NCI-H82 treated with DMSO at 0.1 percent for 48 hours (cell line): ENCODE data around the gene TIMM9.
"Not testable (repeated sequence)": the region's sequence is repeated elsewhere in the genome, so short reads cannot be mapped to it uniquely, and the experiment has no call there.

Experiments
- DNase-seq: peaks from one replicate; lab custom pipeline; 2025; ENCODE audit not compliant: unreplicated experiment; lab: John Stamatoyannopoulos, UW

Gene TIMM9, protein sequence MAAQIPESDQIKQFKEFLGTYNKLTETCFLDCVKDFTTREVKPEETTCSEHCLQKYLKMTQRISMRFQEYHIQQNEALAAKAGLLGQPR

DNA sequence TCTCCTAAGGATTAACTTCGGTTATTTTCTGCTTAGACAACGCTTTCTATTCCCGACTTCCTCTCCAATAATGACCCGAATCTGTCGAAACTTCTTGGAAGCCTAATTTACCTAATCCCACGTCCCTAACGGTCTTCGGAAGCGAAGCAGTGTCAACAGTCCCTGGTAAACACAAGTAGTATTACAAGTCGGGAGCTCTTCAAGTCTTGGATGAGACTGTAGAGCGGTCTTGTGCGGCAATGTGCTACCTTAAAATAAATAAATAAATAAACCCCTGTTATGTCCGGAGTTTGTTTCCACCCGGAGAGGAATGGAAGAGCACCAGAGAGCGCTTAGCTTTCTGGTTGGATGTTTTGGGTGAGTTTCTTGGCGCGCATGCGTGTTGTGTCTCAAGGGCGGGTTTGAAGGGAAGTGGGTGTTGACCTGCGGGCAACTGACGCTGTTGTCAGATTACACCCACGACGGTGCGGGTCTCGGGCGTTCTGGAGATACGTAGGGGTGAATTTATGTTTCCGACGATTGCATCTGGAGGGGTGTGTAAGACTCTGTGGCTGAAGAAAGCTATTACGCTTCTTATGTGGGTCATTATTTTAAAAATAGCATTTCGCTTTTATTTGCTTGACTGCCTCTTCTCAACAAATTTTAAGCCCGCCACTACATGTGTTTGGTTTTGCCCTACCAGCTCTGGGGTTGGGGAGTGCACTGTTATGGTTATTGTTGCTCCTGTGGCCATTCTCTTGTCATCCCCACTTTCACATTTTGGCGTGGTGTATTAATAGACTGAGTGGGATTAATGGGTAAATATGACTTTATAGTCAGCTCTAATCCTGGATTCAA lies at the start of gene TIMM9, which contains the start of gene KIAA0586:
TSS of gene TIMM9 (minus strand) at position 251 of the 837 bp plus-strand sequence. CDS start 15,586 bp downstream, outside the sequence.
TSS of gene KIAA0586 (plus strand) at position 439 of the 837 bp plus-strand sequence. CDS start 546 bp downstream, outside the sequence.
- peak; percentile 88 for DNase-seq

DNA sequence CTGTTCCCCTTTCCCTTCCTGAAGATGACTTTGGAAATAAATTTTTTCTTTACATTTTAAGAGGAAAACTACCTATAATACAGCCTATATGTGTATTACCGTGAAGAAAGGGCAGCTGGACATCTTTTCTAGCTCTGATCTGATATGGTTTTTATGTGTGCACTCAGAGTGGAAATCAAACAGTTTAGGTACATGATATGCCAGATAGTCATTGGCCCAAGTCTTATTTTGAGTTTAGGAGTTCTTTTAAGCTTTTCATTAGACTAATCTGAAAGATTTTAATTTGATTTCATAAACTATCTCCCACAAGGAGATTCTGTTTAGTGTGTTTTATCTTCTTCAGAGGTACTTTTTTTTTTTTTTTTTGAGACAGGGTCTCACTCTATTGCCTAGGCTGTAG lies 49.0 kb upstream of the TIMM9 start:
- DNase-seq: no peak

DNA sequence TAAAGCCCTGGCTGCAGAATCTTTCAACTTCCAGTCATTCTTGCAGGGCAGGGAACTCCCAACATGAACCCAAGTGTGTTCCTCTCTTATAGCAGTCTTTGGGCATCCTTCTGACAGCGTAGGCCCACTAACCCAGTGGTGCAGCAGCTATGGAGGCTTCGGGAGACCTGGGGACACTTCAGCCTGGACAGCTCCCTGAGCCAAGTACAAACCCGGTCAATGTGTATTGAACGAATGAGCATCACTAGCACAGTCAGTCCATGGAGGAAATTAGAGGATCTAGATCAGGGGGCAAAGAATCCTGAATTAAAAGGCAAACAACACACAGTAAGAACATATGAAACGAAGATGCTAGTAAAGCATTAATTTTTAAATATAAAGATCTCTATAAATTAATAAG lies 42.0 kb upstream of the TIMM9 start:
- no peak for DNase-seq

DNA sequence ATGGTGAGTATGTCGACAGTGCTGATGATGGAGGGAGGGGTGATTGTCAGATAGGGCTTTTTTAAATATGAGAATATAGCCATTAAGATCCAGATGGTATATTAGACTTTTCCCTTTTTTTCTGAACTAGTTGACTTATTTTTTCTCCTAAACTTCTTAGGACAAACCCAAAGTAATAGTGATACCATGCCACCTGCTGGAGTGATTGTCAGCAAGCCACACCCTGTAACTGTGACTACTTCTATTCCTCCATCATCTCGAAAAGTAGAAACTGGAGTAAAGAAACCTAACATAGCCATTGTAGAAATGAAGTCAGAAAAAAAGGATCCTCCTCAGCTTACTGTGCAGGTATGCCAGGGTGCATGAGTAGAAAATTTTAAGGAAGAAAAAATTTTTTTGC lies 40.2 kb upstream of the TIMM9 start:
- no peak for DNase-seq

DNA sequence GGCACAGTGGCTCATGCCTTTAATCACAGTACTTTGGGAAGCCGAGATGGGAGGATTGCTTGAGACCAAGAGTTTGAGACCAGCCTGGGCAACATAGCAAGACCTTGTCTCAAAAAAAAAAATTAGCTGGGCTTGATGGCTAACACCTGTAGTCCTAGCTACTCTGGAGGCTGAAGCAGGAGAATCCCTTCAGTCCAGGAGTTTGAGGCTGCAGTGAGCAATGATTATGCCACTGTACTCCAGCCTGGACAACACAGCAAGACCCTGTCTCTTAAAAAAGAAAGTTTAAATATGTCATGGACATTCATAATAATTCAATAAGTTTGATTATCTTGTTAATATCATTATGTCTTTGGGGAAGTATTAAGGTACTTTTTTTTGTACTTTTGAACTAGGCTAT lies 39.1 kb upstream of the TIMM9 start:
- DNase-seq: no peak

DNA sequence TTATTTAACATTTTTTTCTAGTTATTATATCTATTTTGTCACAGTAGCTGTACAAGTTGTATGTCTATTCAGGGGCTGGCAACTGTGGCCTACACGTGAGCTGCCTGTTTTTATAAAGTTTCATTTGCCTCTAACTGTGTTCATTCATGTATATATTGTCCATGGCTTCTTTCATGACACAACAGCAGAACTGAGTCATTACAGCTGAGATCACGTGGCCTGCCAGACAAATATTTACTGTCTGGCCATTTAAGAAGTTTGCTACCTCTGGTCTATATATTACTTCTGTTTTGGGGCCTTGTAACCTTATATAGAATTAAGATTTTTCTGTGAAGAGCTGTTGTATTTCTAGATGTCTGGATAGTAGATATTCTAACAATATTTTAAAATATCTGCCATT lies 38.1 kb upstream of the TIMM9 start:
- DNase-seq: no peak

DNA sequence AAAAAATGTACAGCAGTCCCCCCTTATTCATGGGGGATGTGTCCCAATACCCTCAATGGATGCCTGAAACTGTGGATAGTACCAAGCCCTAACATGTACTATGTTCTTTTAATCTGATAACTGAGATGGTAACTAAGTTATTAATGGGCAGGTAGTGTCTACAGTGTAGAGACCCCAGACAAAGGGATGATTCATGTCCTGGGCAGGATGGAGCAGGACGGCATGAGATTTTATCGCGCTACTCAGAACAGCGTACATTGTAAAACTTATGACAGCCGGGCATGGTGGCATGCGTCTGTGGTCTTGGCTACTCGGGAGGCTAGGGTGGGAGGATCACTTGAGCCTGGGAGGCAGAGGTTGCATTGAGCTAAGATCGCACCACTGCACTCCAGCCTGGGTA lies 37.3 kb upstream of the TIMM9 start:
- DNase-seq: no peak

DNA sequence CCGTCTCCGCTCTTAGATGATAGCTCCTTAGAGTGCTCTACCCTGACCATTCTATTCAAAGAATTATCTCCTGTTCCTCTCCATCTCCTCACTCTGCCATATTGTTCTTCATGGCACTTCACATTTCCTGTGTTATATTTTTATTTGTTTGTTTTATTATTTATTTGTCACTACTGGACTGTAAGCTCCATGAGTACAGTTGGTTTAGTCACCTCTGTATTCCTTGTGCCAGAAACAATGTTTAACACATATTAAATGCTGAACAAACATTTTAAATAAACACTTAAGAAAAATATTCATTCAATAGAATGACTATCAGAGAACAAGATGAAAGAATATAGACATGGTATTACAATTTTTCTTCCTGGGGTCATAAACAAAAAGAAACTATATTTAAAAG lies 35.8 kb upstream of the TIMM9 start:
- DNase-seq: no peak

DNA sequence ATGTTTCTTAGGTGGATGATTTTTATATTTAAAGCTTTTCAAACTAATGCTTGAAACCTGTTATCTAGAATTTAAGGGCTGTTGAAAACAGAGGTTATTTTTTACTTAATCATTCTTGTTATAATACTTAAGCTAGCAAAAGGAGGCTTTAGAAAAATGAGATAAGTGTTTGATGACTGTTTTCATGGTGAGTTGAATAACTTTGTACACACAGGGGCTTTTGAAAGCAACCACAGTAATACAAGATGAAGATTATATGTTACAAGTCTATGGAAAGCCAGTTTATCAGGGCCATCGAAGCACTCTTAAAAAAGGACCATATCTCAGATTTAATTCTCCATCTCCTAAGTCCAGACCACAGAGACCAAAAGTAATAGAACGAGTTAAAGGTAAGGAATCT lies 33.4 kb upstream of the TIMM9 start:
- DNase-seq: no peak

DNA sequence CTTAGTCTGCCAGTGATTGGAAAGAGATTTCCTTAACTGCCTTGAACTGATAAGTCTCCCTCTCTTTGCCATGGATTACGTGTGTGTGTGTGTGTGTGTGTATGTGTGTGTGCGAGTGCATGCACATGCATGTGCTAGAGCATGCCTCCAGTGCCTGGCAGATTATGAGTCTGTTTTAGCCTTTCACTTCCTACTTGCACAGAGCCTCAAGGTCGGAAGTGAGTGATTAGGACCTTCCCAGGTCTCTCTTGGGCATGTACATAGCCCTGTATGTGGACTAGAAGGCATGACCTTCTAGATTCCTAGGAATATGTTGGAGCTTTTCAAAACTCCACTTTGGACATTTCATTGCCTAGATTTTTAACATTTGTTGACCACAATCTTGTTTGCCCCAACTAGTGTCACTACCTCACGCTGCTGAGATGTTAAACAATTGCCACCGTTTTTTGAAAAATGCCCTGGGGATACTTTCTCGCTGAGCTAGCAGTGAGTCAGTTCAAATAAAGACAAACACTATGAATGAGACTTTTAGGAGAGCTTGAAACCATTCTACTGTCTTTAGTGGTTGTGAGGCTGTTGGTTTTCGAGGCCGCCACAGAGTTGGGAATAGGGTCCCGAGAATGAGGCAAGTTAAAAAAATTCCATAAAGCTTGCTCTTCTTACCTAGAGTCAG lies 28.4 kb upstream of the TIMM9 start:
- DNase-seq: no peak

DNA sequence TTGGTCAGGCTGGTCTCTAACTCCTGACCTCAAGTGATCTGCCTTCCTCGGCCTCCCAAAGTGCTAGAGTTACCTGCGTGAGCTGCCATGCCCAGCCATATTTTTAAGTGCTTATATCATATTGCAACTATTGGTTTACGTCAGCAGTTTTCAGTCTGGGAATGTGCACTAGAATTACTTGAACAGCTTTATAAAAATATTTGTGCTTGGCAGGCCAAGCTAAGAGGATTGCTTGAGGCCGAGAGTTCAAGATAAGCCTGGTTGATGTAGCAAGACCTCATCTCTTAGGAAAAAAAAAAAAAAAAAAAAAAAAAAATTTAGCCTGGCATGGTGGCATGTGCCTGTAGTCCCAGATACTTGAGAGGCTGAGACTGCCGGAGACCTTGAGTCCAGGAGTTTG lies 17.3 kb upstream of the TIMM9 start:
- no peak for DNase-seq

DNA sequence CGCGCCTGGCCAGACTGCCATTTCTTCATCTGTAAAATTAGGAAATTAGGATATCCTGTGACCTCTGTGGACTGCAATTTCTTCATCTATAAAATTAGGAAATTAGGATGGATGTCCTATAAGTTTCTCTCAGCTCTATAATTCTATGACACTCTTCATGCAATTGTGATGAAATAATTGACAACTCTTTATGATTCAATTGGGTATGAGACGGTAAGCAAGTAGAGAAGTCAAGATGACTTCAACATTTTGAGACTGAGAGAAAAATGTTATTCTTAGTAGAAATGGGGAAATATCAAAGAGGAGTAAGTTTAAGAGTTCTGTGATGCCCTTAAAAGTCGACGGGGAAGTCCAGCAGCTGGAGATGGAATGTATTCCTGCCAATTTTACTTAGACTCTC lies 12.1 kb upstream of the TIMM9 start:
- DNase-seq: no peak

DNA sequence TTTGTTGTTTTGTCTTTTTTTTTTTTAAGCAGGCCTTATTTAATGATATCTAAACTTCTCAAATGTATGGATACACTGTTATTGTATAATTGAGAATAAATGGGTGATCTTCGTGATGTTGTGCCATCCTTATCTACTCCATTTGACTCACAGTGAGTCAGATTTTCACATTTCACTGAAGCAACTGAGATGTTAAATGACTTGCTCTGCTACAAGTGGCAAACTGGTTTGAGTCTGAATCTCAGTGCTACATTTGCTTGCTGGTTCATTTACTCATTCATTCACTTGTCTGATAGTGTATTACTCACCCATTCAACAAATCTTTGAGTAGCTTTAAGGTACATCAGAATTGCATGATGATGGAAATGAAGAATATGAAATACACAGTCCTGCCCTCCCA lies 2.8 kb upstream of the TIMM9 start:
- no peak for DNase-seq

DNA sequence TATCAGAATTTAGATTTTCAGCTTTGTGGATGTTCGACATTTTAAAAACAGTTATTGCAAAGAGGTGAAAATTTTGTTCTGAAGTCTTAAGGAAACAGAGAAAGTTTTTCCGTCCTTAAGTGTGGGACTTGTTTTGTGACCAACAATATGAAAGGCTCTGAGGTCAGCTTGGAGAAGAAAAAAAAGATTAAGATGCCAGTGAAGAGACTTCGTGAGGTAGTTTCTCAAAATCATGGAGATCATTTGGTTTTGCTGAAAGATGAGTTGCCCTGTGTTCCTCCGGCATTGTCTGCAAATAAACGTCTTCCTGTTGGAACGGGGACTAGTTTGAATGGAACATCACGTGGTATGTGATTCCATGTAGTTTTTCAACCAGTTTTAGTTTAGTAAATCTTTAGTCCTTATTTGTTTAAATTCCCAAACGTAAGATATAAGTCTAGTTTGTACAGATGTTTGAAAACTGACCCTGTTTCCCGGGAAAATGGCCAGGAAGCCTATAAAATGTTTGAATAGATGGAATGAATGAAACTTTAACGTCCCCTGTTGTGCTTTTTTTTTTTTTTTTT lies 870 bp upstream of the TIMM9 start:
- no peak for DNase-seq

DNA sequence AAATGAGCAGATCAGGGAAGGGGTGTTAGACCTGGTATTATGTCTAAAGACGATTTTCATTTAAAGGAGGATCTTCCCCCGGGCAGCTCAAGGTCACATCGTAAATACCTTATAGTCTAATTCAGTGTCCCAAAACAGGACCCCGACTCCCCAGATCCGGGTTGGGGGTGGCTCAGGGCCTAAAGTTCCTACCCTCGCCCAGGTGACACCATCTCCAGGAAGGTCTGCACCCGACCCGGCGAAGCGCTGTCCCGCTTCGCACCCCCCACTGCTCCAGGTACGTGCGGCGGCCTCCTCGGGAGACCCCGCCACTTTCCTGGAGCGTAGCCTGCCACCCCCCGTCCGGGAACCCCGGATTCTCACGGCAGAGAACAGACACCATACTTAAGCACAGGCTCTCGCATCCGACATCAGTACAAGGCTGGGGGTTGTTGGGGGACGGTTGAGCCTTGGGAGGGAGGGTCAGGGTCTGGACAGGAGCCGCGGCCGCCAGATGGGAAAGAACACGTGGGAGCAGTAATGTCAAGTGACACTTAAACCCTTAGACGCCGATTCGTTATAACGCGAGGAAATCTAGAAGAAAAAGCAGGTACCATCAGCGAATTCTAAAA lies 556 bp downstream of the TIMM9 start:
- peak; percentile 66 for DNase-seq

DNA sequence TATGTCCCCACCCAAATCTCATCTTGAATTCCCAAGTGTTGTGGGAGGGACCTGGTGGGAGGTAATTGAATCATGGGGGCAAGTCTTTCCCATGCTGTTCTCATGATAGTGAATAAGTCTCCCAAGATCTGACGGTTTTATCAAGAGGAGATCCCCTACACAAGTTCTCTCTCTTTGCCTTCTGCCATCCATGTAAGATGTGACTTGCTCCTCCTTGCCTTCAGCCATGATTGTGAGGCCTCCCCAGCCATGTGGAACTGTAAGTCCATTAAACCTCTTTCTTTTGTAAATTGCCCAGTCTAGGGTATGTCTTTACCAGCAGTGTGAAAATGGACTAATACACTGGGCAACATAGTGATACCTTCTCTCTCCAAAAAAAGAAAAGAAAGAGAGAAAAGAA lies 10.4 kb downstream of the TIMM9 start:
- not testable (repeated sequence) for DNase-seq

DNA sequence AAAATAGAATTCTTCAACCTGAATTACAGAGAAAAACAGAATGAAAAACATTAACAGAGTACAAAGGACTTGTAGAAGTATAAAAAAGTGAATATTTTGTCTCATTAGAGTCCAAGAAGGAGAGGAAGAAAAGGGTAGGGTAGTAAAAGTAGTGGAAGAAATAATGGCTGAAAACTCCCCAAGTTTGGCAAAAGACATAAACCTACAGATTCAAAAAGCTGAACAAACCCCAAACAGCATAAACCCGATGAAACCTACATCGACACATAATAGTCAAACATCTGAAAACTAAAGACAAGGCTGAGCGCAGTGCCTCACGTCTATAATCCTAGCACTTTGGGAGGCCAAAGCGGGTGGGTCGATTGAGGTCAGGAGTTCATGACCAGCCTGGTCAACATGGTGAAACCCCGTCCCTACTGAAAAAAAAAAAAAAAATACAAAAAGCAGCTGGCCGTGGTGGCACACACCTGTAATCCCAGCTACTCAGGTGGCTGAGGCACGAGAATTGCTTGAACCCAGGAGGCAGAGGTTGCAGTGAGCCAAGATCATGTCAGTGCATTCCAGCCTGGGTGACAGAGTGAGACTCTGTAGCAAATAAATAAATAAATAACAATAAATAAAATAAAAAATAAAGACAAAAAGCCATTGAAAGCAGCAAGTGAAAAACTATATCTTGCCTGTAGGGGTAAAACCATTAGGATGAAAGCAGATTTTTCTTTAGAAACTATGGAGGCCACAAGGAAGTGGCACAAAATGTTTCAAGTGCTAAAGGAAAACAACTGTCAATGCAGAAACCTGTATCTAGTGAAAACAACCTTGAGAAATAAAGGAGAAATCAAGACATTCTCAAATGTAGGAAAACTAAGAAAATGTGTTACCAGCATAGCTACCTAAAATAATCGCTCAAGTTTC lies 11.4 kb downstream of the TIMM9 start:
- DNase-seq: no peak

DNA sequence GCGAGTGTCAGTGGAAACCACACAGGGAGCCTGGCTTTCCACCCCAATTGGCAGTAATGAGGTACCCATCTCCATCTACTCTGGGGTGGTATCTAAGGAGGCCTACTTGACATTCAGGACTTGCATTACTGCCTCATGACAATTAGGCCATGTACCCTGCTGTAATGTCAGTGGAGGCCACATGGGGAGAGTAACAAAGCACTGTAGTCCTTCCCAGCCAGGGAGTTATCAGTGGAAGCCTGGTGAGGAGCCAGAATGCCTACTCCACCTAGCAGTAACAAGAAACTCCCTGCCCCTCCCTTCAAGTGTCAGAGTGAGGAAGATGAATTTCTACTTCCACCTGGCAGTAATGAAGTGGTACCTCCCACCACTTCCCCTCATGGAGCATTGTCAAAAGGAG lies 12.5 kb downstream of the TIMM9 start:
- no peak for DNase-seq

DNA sequence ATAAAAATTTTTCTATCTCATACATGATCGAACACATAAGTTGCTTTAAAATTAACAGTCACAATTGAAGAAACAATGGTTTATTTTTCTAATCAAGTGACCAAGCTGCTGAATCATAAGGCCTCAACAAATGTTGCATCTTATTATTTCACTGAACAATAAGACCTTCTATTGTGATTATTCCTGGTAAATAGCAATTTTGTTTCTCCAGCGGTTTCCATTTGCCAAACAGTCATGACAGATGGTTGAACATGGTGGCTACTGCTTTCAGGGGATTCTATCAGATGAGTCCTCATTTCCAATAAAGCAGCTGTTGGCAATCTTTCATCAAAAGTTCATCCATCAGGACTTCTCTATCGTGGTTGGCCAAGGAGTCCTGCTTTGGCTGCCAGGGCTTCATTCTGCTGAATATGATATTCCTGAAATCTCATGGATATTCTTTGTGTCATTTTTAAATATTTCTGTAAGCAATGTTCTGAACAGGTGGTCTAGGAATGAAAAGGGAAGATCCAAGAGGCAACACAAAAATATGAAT lies 18.6 kb downstream of the TIMM9 start:
- DNase-seq: no peak

DNA sequence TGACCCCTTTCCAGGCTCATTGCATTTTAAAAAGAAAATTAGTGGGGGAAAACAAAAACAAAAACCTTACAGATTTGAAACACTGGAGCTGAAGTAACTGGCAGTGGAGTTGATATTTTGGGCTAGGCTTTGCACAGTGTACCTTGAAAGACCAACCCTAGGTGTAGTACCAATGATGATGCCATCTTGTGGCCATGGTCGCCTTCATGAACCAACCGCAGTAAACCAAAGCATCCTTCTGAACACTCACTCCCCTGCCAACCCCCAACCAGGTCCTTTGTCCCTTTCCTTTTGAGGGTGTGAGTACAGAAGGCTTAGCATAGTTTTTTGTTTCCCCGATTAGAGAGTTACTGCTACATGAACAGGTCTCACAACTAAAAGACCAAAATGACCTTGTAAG lies 25.7 kb downstream of the TIMM9 start:
- no peak for DNase-seq
